Testis (tissue), 2 donors: Measurements from ENCODE around the gene NPDC1.

Experiments
- POLR2A ChIP-seq: fragments of 450-650 bp; IDR thresholded peaks from one replicate; pipeline ENCODE4 v1.6.1; 2017; ENCODE audit warnings: antibody characterized with exemption, mild to moderate bottlenecking, moderate library complexity
- TF ChIP-seq, protein P1 (sequence below), 3 experiments: fragments of 450-650 bp in 2 of 3; fragments of 200-600 bp in 1 of 3; sonication (generic) in 1 of 3; IDR thresholded peaks; one replicate each; pipeline ENCODE4 v1.5.1; 2016 to 2019; ENCODE audit warnings: antibody characterized with exemption in 3 of 3, mild to moderate bottlenecking in 2 of 3, moderate library complexity in 1 of 3

DNA sequence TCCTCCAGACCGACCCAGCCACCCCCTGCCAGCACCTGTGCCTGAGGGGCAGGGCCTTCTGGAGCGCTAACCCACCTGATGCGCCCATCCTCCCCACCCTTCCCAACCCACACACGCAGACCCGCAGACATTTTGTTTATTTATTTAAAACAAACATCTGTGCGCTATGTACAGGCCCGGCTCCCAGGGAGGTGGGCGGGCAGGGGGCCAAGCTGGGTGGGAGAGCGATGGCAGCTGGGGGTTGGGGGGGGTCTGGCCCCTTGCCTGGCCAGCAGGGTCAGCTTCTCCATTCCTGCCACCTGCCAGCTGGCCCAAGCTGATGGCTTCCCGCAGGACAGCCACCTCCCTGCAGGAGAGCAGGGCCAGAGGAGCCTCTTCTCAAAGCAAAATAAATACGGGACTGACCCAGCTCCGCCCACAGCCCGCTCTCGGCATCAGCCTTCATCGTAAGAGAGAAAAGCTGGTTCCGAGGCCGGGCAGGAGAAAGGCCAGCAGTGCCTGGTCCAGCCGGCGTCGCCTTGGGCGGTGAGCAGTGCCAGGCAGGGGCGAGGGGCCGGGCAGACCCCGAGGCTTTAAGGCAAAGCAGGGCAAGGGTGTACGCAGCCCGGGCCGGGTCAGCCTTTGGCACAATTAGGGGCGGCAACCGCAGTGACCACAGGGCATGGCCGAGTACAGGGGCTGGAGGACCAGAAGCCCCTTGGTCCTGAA lies 38.7 kb downstream of the NPDC1 start:
- TF ChIP-seq, protein P1, sequence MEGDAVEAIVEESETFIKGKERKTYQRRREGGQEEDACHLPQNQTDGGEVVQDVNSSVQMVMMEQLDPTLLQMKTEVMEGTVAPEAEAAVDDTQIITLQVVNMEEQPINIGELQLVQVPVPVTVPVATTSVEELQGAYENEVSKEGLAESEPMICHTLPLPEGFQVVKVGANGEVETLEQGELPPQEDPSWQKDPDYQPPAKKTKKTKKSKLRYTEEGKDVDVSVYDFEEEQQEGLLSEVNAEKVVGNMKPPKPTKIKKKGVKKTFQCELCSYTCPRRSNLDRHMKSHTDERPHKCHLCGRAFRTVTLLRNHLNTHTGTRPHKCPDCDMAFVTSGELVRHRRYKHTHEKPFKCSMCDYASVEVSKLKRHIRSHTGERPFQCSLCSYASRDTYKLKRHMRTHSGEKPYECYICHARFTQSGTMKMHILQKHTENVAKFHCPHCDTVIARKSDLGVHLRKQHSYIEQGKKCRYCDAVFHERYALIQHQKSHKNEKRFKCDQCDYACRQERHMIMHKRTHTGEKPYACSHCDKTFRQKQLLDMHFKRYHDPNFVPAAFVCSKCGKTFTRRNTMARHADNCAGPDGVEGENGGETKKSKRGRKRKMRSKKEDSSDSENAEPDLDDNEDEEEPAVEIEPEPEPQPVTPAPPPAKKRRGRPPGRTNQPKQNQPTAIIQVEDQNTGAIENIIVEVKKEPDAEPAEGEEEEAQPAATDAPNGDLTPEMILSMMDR (IDR thresholded peaks at IDR 0.05) = no peak
- TF ChIP-seq POLR2A = no peak
